ENCODE measurements around the gene NRCAM. TPM values are rescaled to one million over a fixed set of nuclear protein-coding genes. Genes with fewer than 3 reads are reported as not detected.

Gene NRCAM
- total and polyA plus RNA-seq, 2 of the 8 experiments (the other 6 are each of a cell fraction or from before 2014, with no cell fraction given): 2.7 to 3.8 TPM

GRCh38 chr7:108497082-108497725 lies 41.0 kb upstream of the NRCAM start:
- no peak overlapping the region for H3K18ac ChIP-seq (ENCODE audit: extremely low read depth, low read length)
- H2BK20ac ChIP-seq (ENCODE audit: low read length): no peak overlapping the region
- TF ChIP-seq BRCA1 (IDR thresholded peaks at IDR 0.05; ENCODE audit: low read depth, low read length): no peak
- TF ChIP-seq RAD21 (IDR thresholded peaks at IDR 0.05 in 1 of 2, conservative IDR thresholded peaks at IDR 0.05 in 1 of 2; ENCODE audit: low read depth in 2 of 2, low read length in 2 of 2): peak; percentile 80 to 84
- TF ChIP-seq, protein P1, sequence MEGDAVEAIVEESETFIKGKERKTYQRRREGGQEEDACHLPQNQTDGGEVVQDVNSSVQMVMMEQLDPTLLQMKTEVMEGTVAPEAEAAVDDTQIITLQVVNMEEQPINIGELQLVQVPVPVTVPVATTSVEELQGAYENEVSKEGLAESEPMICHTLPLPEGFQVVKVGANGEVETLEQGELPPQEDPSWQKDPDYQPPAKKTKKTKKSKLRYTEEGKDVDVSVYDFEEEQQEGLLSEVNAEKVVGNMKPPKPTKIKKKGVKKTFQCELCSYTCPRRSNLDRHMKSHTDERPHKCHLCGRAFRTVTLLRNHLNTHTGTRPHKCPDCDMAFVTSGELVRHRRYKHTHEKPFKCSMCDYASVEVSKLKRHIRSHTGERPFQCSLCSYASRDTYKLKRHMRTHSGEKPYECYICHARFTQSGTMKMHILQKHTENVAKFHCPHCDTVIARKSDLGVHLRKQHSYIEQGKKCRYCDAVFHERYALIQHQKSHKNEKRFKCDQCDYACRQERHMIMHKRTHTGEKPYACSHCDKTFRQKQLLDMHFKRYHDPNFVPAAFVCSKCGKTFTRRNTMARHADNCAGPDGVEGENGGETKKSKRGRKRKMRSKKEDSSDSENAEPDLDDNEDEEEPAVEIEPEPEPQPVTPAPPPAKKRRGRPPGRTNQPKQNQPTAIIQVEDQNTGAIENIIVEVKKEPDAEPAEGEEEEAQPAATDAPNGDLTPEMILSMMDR (IDR thresholded peaks at IDR 0.05; ENCODE audit: control extremely low read depth in 1 of 3, insufficient read depth in 1 of 3, low read depth in 1 of 3, low read length in 3 of 3): peak in 2 of 3 experiments; percentile 58 to 75; a peak in 2 of 4 replicates
- TF ChIP-seq MAFK (IDR thresholded peaks at IDR 0.05; ENCODE audit: low read depth, low read length): 0 out of 2 replicates have a peak, but pooled peaks have one; percentile 10
- H3K56ac ChIP-seq (replicated peaks; ENCODE audit: insufficient read length, low read depth, low read length): no peak overlapping the region
- H3K79me2 ChIP-seq (ENCODE audit: control insufficient read depth in 1 of 2, insufficient read depth in 2 of 2, low read length in 2 of 2): no peaks in the 10 kb centered on the region
- H2AK5ac ChIP-seq (ENCODE audit: low read depth, low read length): no peak overlapping the region
- H2BK12ac ChIP-seq (ENCODE audit: low read depth, low read length): no peak overlapping the region
- no peaks in the 10 kb centered on the region for H3K23me2 ChIP-seq (ENCODE audit: low read depth, low read length)
- H4K5ac ChIP-seq (ENCODE audit: insufficient read length, low read depth, low read length): no peak overlapping the region
- H3K14ac ChIP-seq (ENCODE audit: insufficient read length): no peak overlapping the region
- H3K79me1 ChIP-seq (ENCODE audit: low read depth, low read length): no peaks in the 10 kb centered on the region
- no peak overlapping the region for H4K8ac ChIP-seq (ENCODE audit: extremely low read depth, insufficient read depth, low read length)
- H3K9me3 ChIP-seq (ENCODE audit: insufficient read depth in 2 of 2, low read depth in 1 of 2, low read length in 1 of 2): no peaks in the 10 kb centered on the region
- H3K4me1 ChIP-seq (replicated peaks in 1 of 4; ENCODE audit: control insufficient read depth in 3 of 4, insufficient read depth in 4 of 4, low read length in 3 of 4): no peaks in the 10 kb centered on the region
- H3K4me3 ChIP-seq (ENCODE audit: extremely low read depth in 1 of 4, insufficient read depth in 2 of 4, low read depth in 3 of 4, low read length in 4 of 4): no peak overlapping the region
- peaks cover 0 to 6% (median 0%) of the 10 kb centered on the region in 4 experiments; a peak in 2 of 8 replicates for H3K36me3 ChIP-seq (ENCODE audit: control insufficient read depth in 2 of 4, insufficient read depth in 4 of 4, low read length in 3 of 4)
- no peak overlapping the region for H2BK15ac ChIP-seq (ENCODE audit: low read length)
- no peaks in the 10 kb centered on the region for H3K27me3 ChIP-seq (replicated peaks in 1 of 4; ENCODE audit: control insufficient read depth in 3 of 4, extremely low read depth in 1 of 4, insufficient read depth in 3 of 4, low read length in 3 of 4)
- H3K4ac ChIP-seq (replicated peaks; ENCODE audit: insufficient read length, low read depth, low read length): no peak overlapping the region
- CTCF ChIA-PET (ENCODE audit: partially characterized antibody): interaction anchor here (0.7 to 5.4 kb wide), 31 partner anchors 9 to 632 kb away, joined by 3 to 42 read pairs (median 6); partner anchors contain the start of gene PNPLA8
- H3K27ac ChIP-seq (ENCODE audit: low read depth, low read length): no peak overlapping the region
- DNase-seq (ENCODE audit: low read depth in 1 of 2, low spot score in 2 of 2) (peak in 1 of 2 experiments; percentile 62), FAIRE-seq (peak; percentile 81)
- no peak overlapping the region for H2AFZ ChIP-seq (ENCODE audit: low read length)
- H3K23ac ChIP-seq (ENCODE audit: insufficient read length): no peak overlapping the region
- POLR2A ChIA-PET (ENCODE audit: partially characterized antibody): no interaction called here
- H3K9ac ChIP-seq (replicated peaks in 1 of 4; ENCODE audit: extremely low read depth in 1 of 4, low read depth in 3 of 4, low read length in 3 of 4): no peak overlapping the region
- H4K20me1 ChIP-seq (replicated peaks in 1 of 2; ENCODE audit: control insufficient read depth in 1 of 2, insufficient read depth in 2 of 2, low read length in 2 of 2): no peaks in the 10 kb centered on the region
- H4K91ac ChIP-seq (replicated peaks; ENCODE audit: insufficient read length, low read length): no peak overlapping the region
- H3K4me2 ChIP-seq (ENCODE audit: insufficient read depth in 1 of 2, low read depth in 2 of 2, low read length in 2 of 2): no peak overlapping the region
- no peak overlapping the region for H2BK120ac ChIP-seq (replicated peaks; ENCODE audit: low read depth, low read length)
- no peak overlapping the region for H2BK5ac ChIP-seq (ENCODE audit: low read depth, low read length)
- WGBS, 2 experiments (ENCODE audit: extremely low coverage in 1 of 2, insufficient coverage in 1 of 2, insufficient read length in 1 of 2, insufficient replicate concordance in 2 of 2, low coverage in 1 of 2, low lambda C conversion rate in 2 of 2, missing lambda C conversion rate in 1 of 2): 86% methylated on average over 3 of the region's 3 CpGs; no CpG with 5 or more reads in 1 of the 2 experiments

Measured in H1 (cell line).